Erythroblast (primary cell): ENCODE measurements around the gene MTCL1.

ENCODE experiments used
- GATA1 ChIP-seq: IDR thresholded peaks from 2 replicates; pipeline ENCODE4 v1.6.1; 2011; ENCODE audit warnings: low read depth, mild to moderate bottlenecking, control low read depth, low read length, moderate library complexity
- POLR2A ChIP-seq: IDR thresholded peaks from 2 replicates; pipeline ENCODE4 v1.6.1; 2011; ENCODE audit warnings: mild to moderate bottlenecking, low read length

GRCh38 chr18:8771930-8772329 is 66.6 kb downstream of the MTCL1 start:
- TF ChIP-seq POLR2A (no peak), GATA1 (no peak)
